ENCODE measurements around the gene EXOG. TPM values are rescaled to one million over a fixed set of nuclear protein-coding genes. Genes with fewer than 3 reads are reported as not detected.

EXOG gene
- total and polyA plus RNA-seq, 10 of the 15 experiments (the other 5 are each of a cell fraction or from before 2014, with no cell fraction given), result 7.8 to 20.9 (median 19.6) TPM

GRCh38 chr3:38471260-38471857 is 24.8 kb upstream of the EXOG start (continued):
- no peak for TF ChIP-seq PRDM15 (CRISPR knock-in tag; IDR thresholded peaks at IDR 0.05)
- no peak for TF ChIP-seq RBBP5 (conservative IDR thresholded peaks at IDR 0.05)
- no peak for TF ChIP-seq PAX5 (IDR thresholded peaks at IDR 0.05; ENCODE audit: borderline replicate concordance, low read depth, low read length)
- TF ChIP-seq NRF1 (conservative IDR thresholded peaks at IDR 0.05; ENCODE audit: low read depth, low read length), result no peak
- no peak for TF ChIP-seq SREBF1 (IDR thresholded peaks at IDR 0.05; ENCODE audit: low read length)
- no peak for TF ChIP-seq BCLAF1 (IDR thresholded peaks at IDR 0.05)
- TF ChIP-seq ZNF217 (IDR thresholded peaks at IDR 0.05), result no peak
- no peak for TF ChIP-seq SMAD5 (IDR thresholded peaks at IDR 0.05; ENCODE audit: low read depth)
- TF ChIP-seq SPI1 (IDR thresholded peaks at IDR 0.05; ENCODE audit: borderline replicate concordance, insufficient read depth, low read depth, low read length), result no peak
